Measurements from ENCODE around the gene FLNB. TPM values are rescaled to one million over a fixed set of nuclear protein-coding genes. Genes with fewer than 3 reads are reported as not detected.

Gene FLNB
- polyA plus RNA-seq, 3 donors, result 0.47 to 4.0 (median 2.1) TPM

DNA sequence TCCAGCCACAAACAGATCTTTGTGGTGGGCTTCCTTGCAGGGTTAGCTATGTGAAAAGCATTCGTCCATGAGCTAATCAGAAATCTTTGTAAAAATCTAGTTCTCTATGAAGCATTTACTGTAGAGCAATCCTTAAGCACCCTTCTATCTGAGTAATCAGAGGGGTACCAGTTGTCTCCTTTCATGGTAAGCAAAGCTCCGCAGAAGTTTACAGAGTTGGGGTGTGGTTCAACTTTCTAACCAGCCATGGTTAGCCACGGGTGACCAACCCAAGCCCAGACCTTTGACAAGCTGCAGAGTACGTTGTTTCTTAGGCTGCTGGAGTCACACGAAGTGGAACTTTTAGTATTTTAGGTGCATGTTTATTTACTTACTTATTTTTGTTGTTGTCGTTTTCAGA lies 77.4 kb downstream of the FLNB start:
- WGBS (ENCODE audit: insufficient coverage), result 52% methylated on average over 2 of the region's 6 CpGs
- Histone ChIP-seq H3K4me2 (replicated peaks; ENCODE audit: extremely low read depth, low read length, poor library complexity, severe bottlenecking) (no peak overlapping the region), H3K27ac (ENCODE audit: low read depth in 1 of 2, low read length in 2 of 2) (no peak overlapping the region), H3K27me3 (ENCODE audit: control insufficient read depth in 2 of 2, insufficient read depth in 2 of 2, low read length in 2 of 2) (no peaks in the 10 kb centered on the region), H3K79me2 (ENCODE audit: insufficient read depth, low read length) (no peaks in the 10 kb centered on the region), H3K9ac (ENCODE audit: insufficient read depth, low read length, poor library complexity, severe bottlenecking) (no peak overlapping the region), H3K9me3 (replicated peaks in 1 of 2; ENCODE audit: control insufficient read depth in 1 of 2, insufficient read depth in 1 of 2, low read length in 2 of 2) (no peaks in the 10 kb centered on the region), H3K4me1 (ENCODE audit: control insufficient read depth in 1 of 2, insufficient read depth in 2 of 2, low read length in 2 of 2) (peaks cover 12 to 13% of the 10 kb centered on the region in 2 donors), H2AFZ (ENCODE audit: insufficient read depth, low read depth, low read length, poor library complexity, severe bottlenecking) (peak overlapping the region; percentile 10), H4K20me1 (ENCODE audit: insufficient read depth, low read length) (no peaks in the 10 kb centered on the region), H3K4me3 (replicated peaks in 1 of 3; ENCODE audit: low read depth in 2 of 3, low read length in 3 of 3) (no peak overlapping the region), H3K36me3 (replicated peaks in 1 of 2; ENCODE audit: control insufficient read depth in 1 of 2, insufficient read depth in 2 of 2, low read length in 2 of 2) (peaks cover 0 to 8% of the 10 kb centered on the region in 2 donors)
- Mint-ChIP-seq H3K27me3 (ENCODE audit: low read depth in 3 of 3) (no peaks in the 10 kb centered on the region), H3K9me3 (no peaks in the 10 kb centered on the region), H3K4me1 (peaks cover 25% of the 10 kb centered on the region), H3K4me3 (no peak overlapping the region), H3K27ac (peak overlapping the region in 4 of 7 donors; percentile 10 to 81 (median 49)), H3K36me3 (peaks cover 18 to 38% of the 10 kb centered on the region in 2 donors)
- intact Hi-C loops (cut with micrococcal nuclease), result no loop called here
- no peak for DNase-seq
- TF ChIP-seq, protein P1, sequence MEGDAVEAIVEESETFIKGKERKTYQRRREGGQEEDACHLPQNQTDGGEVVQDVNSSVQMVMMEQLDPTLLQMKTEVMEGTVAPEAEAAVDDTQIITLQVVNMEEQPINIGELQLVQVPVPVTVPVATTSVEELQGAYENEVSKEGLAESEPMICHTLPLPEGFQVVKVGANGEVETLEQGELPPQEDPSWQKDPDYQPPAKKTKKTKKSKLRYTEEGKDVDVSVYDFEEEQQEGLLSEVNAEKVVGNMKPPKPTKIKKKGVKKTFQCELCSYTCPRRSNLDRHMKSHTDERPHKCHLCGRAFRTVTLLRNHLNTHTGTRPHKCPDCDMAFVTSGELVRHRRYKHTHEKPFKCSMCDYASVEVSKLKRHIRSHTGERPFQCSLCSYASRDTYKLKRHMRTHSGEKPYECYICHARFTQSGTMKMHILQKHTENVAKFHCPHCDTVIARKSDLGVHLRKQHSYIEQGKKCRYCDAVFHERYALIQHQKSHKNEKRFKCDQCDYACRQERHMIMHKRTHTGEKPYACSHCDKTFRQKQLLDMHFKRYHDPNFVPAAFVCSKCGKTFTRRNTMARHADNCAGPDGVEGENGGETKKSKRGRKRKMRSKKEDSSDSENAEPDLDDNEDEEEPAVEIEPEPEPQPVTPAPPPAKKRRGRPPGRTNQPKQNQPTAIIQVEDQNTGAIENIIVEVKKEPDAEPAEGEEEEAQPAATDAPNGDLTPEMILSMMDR (IDR thresholded peaks at IDR 0.05), result no peak

DNA sequence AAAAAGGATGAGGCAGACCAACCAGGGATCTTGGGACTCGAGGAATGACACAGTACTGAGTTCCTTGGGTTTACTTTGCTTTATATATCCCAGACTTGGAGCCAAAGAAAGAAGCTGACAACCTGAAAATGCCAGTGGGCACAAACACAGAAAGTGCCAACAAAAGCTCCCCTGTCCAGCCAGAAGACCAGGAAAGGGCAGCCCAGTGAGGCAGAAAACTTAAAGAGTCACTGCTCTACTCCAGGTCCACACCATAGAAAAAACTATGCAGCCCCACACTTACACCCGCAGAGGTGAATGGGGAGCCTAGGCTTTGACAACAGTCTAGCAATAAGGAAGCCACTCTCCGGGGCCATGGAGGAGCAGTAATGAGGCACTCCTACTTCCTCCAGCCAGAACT lies 80.3 kb downstream of the FLNB start:
- no peaks in the 10 kb centered on the region for H3K79me2 ChIP-seq (ENCODE audit: insufficient read depth, low read length)
- H3K4me3 Mint-ChIP-seq, result no peak overlapping the region
- H3K27me3 ChIP-seq (ENCODE audit: control insufficient read depth in 2 of 2, insufficient read depth in 2 of 2, low read length in 2 of 2), result no peaks in the 10 kb centered on the region
- H3K9me3 Mint-ChIP-seq, result peaks cover 0 to 2% (median 0%) of the 10 kb centered on the region in 7 donors
- H3K36me3 Mint-ChIP-seq, result peaks cover 13 to 24% of the 10 kb centered on the region in 2 donors
- H4K20me1 ChIP-seq (ENCODE audit: insufficient read depth, low read length), result no peaks in the 10 kb centered on the region
- WGBS (ENCODE audit: insufficient coverage), result 100% methylated on average over 3 of the region's 3 CpGs
- H3K36me3 ChIP-seq (replicated peaks in 1 of 2; ENCODE audit: control insufficient read depth in 1 of 2, insufficient read depth in 2 of 2, low read length in 2 of 2), result peaks cover 0 to 8% of the 10 kb centered on the region in 2 donors
- no peak for DNase-seq
- no peak overlapping the region for H3K27ac ChIP-seq (ENCODE audit: low read depth in 1 of 2, low read length in 2 of 2)
- intact Hi-C loops (cut with micrococcal nuclease), result no loop called here
- no peak overlapping the region for H3K4me2 ChIP-seq (replicated peaks; ENCODE audit: extremely low read depth, low read length, poor library complexity, severe bottlenecking)
- H3K4me3 ChIP-seq (replicated peaks in 1 of 3; ENCODE audit: low read depth in 2 of 3, low read length in 3 of 3), result no peak overlapping the region
- TF ChIP-seq, protein P1 (IDR thresholded peaks at IDR 0.05), result no peak
- H3K27ac Mint-ChIP-seq, result no peak overlapping the region
- H3K4me1 ChIP-seq (ENCODE audit: control insufficient read depth in 1 of 2, insufficient read depth in 2 of 2, low read length in 2 of 2), result peaks cover 8 to 12% of the 10 kb centered on the region in 2 donors
- no peak overlapping the region for H2AFZ ChIP-seq (ENCODE audit: insufficient read depth, low read depth, low read length, poor library complexity, severe bottlenecking)
- H3K27me3 Mint-ChIP-seq (ENCODE audit: low read depth in 3 of 3), result no peaks in the 10 kb centered on the region
- no peak overlapping the region for H3K9ac ChIP-seq (ENCODE audit: insufficient read depth, low read length, poor library complexity, severe bottlenecking)
- peaks cover 16% of the 10 kb centered on the region for H3K4me1 Mint-ChIP-seq
- H3K9me3 ChIP-seq (replicated peaks in 1 of 2; ENCODE audit: control insufficient read depth in 1 of 2, insufficient read depth in 1 of 2, low read length in 2 of 2), result no peaks in the 10 kb centered on the region
